Measurements from ENCODE around the gene PPP1R14C.

DNA sequence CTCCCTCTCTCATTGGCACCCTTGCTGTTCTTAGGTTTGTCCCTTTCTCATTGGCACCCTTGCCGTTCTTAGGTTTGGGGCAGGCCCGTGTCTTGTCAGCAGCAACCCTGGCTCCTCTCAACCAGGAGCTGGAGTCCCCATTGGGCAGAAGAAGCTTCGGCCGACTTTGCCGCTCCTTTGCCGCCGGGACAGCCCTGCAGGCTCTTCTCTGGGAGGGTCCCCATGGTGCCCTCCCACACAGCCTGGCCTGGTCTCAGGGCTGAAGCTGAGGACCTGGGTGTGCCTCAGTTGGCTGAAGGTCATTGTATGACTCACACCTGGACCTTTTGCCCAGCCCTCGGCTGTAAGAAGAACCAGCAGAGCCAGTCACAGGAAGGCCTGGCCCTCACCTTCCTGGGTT lies 59.6 kb downstream of the PPP1R14C start:
- TF ChIP-seq, protein P1, sequence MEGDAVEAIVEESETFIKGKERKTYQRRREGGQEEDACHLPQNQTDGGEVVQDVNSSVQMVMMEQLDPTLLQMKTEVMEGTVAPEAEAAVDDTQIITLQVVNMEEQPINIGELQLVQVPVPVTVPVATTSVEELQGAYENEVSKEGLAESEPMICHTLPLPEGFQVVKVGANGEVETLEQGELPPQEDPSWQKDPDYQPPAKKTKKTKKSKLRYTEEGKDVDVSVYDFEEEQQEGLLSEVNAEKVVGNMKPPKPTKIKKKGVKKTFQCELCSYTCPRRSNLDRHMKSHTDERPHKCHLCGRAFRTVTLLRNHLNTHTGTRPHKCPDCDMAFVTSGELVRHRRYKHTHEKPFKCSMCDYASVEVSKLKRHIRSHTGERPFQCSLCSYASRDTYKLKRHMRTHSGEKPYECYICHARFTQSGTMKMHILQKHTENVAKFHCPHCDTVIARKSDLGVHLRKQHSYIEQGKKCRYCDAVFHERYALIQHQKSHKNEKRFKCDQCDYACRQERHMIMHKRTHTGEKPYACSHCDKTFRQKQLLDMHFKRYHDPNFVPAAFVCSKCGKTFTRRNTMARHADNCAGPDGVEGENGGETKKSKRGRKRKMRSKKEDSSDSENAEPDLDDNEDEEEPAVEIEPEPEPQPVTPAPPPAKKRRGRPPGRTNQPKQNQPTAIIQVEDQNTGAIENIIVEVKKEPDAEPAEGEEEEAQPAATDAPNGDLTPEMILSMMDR (optimal IDR thresholded peaks at IDR 0.05 in 1 of 3, IDR thresholded peaks at IDR 0.05 in 1 of 3, conservative IDR thresholded peaks at IDR 0.05 in 1 of 3; ENCODE audit: extremely low read depth in 1 of 3, insufficient read depth in 2 of 3, low read length in 3 of 3), result no peak
- TF ChIP-seq EZH2 (IDR thresholded peaks at IDR 0.05; ENCODE audit: low read length), result no peak

All from keratinocyte (primary cell).